Hematopoietic multipotent progenitor cell treated with erythropoietin and hydrocortisone succinate and interleukin-3 and kit ligand, for 4 days (in vitro differentiated cells): Measurements from ENCODE around the gene GRAMD2A.

Source experiments
- DNase-seq: peaks from one replicate; pipeline ENCODE4 v3.0.0-alpha.2; 2015

GRAMD2A gene

DNA sequence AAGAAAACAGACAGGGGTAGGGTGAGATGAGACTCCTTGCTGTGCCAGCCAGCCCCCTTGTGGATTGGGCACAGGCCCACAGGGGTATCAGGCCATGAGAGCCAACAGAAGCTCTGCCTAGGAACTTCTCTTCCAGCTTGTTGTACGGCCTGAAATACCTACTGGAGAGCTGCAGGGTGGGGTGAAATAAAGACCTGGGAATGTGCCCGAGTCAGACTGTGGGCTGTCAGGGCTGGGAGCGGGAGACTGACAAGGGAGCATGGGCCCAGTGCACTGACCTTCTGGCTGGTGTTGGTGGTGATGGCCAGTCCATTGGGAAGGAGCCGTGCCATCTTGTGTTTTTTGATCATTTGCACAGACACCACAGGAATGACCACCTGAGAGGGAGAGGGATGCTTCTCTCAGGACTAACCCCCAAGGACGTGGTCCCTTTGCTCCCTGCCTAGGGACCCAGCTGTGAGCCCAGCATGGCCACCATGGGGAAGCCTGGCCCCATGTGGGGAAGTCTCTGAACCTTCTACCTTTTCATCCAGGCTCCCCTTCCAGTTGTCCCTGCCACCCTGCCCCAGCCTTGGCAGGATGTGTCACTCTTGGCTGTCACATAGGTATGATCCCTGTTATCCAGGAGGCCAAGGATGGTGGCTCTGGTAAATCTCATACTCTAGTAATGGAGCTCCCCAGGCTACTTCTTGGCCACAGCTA lies 30.7 kb downstream of the GRAMD2A start:
- DNase-seq, result no peak

DNA sequence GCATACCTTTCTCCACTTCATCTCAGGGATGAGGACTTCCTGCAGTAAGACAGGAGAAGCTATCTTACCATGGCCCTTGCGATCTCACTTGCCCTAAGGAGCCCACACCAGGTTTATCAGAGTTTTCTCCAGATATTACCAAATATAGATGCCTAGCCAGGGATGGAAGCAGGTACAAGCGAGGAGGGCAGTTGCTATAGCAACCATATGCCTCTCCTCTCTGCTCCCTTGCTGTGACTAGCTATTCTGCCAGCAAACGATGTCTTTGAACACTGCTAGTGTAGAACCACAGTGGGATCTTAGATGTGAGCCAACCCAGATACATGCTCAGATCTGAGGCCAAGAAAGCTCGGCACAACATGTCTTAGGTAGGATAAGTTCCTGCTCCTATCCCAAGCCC lies 33.9 kb downstream of the GRAMD2A start:
- DNase-seq, result no peak

- DNase-seq, result no peak
Observed at GRCh38 chr15:72162569-72162968, 35.0 kb downstream of the GRAMD2A start.

DNA sequence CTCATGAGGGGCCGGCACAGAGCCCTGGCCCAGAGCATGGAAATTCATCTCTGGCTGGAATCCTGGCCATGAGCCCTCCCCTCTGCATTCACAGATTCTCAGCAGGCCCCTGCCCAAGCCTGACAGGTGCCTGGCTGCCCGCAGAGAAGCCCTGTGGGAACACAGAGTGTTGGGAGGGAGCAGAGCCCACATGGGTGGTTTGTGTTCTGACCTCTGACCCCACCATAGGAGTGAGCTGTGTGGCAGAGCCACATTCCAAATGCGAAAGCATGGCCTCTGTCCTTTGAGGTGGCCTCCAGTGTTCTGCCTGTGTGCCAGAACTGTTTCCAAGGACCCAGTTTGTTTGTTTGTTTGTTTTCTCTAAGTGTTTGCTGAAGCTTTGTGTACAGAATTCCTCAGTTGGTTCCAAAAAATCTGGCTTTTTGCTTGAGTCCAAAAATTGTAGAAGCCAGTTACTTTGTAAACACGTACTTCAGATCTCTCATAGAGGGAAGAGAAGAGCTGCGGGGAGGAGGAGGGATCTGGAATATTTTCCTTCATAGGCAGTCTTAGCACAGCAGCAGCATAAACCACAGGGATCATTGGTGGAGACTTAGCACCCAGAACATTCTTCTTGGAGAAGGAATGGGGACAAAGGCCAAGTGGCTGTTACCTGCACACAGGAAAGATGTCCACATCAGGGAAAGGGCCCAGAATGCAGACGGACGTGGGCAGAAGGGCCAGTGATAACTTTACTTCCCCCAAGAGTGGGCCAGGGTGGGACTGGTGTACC lies 36.0 kb downstream of the GRAMD2A start:
- DNase-seq, result no peak

DNA sequence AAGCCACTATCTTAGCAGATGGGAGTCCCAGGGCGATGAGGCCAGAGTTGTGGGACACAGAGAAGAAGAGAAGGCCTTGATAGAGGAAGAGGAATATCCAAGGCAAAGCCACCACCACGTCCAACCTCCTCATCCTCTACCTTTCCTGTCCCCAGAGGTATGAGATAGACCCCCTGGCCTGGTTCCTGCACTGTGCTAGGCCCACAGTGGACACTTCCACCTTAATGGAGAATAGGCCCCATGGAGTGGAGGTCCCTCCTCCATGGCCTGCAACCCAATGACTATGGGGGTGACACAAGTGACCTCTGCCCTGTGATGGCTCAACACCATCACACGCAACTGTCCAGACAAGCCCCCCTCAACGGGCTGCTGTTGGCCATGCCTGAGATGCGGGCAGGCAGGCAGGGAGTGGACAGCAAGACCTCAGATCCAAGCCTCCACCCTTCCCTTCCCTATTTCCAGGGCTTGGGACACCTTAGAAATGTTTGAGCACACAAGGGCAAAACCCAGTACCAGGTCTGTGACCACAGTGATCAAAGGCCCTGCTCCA lies 36.8 kb downstream of the GRAMD2A start:
- DNase-seq, result no peak

- DNase-seq, result peak; percentile 46
Observed at GRCh38 chr15:72156928-72157327, 40.7 kb downstream of the GRAMD2A start.

DNA sequence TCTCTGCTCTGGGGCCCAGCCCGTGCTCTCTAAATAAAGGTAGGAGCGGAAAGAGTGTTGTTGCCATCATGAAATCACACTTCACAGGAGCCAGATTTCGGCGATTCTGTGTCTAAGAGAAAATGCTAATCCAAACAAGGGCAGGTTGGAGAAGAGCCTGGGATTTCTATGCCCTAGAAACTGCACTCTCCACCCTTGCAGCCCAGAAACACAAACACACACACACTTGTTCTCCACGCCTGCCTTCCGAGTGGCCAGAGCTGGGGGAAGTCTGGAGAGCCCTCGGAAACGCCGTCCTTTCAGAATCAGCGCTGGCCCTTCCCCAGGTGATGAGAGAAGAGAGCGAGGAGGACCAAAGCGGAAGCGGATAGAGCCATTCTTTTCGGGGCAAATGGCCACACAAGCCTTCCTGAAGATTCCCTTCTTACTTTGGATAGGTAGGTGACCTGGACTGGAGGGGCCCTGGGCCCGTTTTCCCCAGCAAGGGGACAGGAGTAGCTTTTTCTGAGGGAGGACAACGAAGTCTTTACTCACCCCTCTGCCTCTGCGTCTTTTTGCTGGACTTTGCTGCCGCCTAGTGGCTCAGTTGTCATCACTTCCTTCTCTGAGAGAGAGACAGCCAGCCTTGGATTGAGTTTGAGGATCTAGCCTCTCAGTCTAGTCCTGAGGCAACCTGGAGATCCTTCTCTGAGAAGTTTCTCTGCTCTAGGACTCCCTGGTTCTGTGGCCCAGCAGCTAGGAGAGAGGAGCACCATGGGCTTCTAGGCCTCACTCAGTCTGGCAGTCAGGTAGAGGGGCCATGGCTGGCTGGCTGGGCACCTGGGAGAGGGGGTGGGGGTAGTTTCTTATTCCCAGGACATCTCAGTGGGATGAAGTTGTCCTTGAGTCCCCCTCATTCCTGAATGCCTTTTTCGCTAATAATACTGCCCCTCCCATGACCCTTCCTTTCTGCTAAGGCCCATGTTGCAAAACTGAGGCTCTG lies 41.7 kb downstream of the GRAMD2A start:
- peak; percentile 92 for DNase-seq

- DNase-seq, result no peak
Observed at GRCh38 chr15:72155003-72155621, 42.5 kb downstream of the GRAMD2A start.

- no peak for DNase-seq
Observed at GRCh38 chr15:72154316-72154715, 43.3 kb downstream of the GRAMD2A start.

GRCh38 chr15:72153269-72154000 lies 44.2 kb downstream of the GRAMD2A start:
- no peak for DNase-seq

GRCh38 chr15:72147418-72147817 lies 50.2 kb downstream of the GRAMD2A start:
- DNase-seq, result peak; percentile 28

DNA sequence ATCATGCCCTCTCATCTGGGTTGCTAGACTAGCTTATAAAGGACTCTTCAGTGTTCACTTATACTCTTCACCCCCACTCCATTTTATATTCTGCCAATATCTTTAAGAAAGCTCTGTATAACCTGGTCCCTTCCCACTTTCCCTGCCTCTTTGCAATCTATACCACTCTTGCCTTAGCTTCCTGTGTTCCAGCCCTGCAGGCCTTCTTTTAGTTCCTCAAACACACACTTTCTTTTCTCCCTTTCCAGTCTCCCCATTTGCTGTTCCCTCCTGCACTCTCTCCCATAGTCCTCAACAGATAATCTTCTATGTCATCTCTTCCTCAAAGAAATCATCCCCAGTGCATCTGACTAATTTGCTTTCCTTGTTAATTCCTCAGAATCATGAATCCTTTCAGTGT lies 50.7 kb downstream of the GRAMD2A start:
- DNase-seq, result no peak

GRCh38 chr15:72146221-72146620 lies 51.4 kb downstream of the GRAMD2A start:
- DNase-seq, result no peak

DNA sequence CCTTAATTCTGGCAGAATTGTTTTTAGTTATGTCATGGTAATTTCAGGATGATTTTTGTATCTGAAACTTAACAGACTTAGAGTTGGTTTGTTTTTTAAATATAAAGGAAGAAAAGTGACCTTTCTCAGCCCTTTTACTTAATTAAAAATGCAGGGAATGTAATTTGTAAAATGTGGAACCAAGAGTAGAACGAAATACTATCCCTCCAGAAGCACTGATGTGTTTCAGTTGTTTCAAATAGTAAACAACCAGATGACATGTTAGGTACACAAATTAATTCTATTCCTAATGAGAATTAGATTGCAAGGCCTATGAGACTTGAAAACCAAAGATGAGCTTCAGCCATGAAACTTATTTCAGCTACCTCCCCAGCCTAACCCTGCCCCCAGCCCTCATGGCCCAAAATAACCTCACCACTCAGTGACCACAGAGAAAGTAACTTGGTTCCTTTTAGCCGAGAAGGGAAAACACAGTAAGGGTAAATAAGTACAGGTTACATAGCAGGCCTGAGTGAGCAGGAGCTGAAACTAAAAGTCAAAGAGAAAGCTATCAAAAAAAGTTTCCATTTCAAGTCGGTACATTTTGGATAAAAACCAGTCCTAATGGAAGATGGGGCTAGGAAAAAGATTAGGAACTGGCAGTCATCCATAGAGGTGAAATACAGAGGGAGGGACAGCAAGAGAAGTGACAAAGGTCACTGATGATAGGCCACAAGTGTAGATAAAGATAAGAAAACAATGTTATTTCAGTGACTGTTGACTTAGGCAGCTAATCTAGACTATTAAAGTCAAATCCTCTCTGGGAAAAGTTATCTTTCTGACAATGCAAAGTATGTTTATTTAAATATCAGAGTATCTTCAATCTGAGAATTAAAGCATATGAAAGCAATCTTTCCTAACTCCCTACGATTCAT lies 56.2 kb downstream of the GRAMD2A start:
- DNase-seq, result peak; percentile 10

DNA sequence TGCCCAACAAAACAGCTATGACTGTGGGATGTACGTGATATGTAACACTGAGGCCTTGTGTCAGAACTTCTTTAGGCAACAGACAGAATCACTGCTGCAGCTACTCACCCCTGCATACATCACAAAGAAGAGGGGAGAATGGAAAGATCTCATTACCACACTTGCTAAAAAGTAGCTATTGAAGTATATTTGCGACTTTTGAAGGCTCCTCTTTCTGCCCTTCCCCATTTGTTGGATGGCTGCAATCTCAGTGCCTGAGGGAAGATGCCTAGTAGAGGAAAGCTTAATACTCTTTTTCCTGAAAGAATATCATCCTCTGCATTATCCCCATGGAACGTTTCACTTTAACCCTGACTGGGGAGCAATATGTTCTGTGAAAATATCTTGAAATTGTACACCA lies 57.5 kb downstream of the GRAMD2A start:
- no peak for DNase-seq

- DNase-seq, result no peak
Observed at GRCh38 chr15:72139667-72140066, 57.9 kb downstream of the GRAMD2A start.

GRCh38 chr15:72136170-72137051 lies 61.2 kb downstream of the GRAMD2A start:
- DNase-seq, result no peak

- no peak for DNase-seq
Observed at GRCh38 chr15:72135719-72136118, 61.9 kb downstream of the GRAMD2A start.

GRCh38 chr15:72133211-72133610 lies 64.4 kb downstream of the GRAMD2A start:
- DNase-seq, result no peak

DNA sequence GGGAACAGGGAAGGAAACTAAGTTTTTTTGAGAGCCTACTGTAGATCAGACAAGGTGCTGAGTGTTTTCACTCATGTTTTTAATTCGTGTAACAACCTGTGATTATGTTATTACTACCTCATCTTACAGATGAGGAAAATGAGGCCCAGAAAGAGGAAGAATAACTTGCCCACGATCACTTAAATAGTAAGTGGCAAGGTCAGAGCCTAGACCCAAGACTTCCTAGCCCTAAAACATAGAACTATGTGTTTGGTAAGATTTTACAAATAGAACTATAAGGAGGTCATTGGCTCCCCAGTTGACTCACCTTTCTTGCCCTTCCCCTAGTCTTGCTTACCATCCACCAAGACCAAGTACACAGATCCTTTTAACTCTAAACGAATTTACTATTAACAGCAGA lies 65.7 kb downstream of the GRAMD2A start:
- no peak for DNase-seq
